Esophagus muscularis mucosa (tissue), 3 donors: ENCODE data around the gene LTBP2.

ENCODE experiments used
- CTCF ChIP-seq, 3 experiments: fragments of 200-600 bp in 2 of 3; fragments of 450-650 bp in 1 of 3; sonication (generic) in 2 of 3; IDR thresholded peaks; one replicate each; pipeline ENCODE4 v1.5.1; 2017 to 2019; ENCODE audit warnings: antibody characterized with exemption in 3 of 3, mild to moderate bottlenecking in 2 of 3, moderate library complexity in 1 of 3
- POLR2A ChIP-seq: fragments of 450-650 bp; IDR thresholded peaks from one replicate; pipeline ENCODE4 v1.6.1; 2017; ENCODE audit warnings: antibody characterized with exemption, moderate library complexity, mild to moderate bottlenecking, low read depth

GRCh38 chr14:74619672-74620131 lies 7.7 kb upstream of the LTBP2 start:
- TF ChIP-seq CTCF (IDR thresholded peaks at IDR 0.05) (no peak), POLR2A (no peak)
